Right lung (tissue), 5 donors: ENCODE measurements around the gene KCNH1. TPM values are rescaled to one million over a fixed set of nuclear protein-coding genes. Genes with fewer than 3 reads are reported as not detected.

Source experiments
- DNase-seq, 2 donors: peaks; one replicate each; pipeline ENCODE4 v3.0.0-alpha.2; 2013
- polyA plus RNA-seq, 5 donors: library from polyadenylated mRNA; unstranded; fragments of 120-200 nt; gene quantifications; one replicate each; pipeline versions ENCODE4 v1.2.1 to v1.2.3, GENCODE V29; 2013; ENCODE audit warnings: inconsistent platforms in 1 of 5, low replicate concordance in 1 of 5; ENCODE audit not compliant: insufficient read length in 5 of 5, insufficient read depth in 1 of 5

KCNH1 gene
- polyA plus RNA-seq, 5 donors = 0.07 to 0.59 (median 0.18) TPM

DNA sequence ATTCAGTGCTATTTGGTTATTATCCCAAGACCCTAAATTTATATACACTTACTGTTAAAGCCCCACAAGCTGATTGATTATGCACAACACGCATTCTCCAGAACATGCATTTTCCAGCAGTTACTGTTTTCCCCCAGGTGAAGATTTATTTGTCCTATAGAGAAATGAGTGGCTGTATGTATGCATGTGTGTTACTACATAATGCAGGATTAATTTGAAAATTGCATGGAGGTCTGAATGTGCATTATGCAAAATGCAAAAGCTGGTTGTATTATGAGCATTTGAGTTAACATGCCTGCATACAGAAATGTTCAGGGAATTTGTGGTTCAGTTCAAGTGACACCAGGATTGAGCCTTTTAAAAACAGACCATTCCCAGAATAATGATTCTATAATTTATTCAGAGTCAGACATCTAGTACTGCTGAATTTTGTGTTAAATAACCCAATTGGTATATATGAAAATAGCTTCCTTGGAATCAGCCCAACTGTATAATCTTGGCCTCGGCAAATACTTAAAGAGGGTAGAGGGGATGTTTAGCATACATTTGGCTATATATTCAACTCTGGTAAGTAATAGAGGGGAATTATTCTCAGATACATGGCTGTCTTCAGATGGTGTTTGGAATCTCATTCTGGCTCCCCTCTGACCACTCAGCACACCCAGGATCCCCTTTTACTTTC, 485.2 kb downstream of the KCNH1 start:
- no peak for DNase-seq

DNA sequence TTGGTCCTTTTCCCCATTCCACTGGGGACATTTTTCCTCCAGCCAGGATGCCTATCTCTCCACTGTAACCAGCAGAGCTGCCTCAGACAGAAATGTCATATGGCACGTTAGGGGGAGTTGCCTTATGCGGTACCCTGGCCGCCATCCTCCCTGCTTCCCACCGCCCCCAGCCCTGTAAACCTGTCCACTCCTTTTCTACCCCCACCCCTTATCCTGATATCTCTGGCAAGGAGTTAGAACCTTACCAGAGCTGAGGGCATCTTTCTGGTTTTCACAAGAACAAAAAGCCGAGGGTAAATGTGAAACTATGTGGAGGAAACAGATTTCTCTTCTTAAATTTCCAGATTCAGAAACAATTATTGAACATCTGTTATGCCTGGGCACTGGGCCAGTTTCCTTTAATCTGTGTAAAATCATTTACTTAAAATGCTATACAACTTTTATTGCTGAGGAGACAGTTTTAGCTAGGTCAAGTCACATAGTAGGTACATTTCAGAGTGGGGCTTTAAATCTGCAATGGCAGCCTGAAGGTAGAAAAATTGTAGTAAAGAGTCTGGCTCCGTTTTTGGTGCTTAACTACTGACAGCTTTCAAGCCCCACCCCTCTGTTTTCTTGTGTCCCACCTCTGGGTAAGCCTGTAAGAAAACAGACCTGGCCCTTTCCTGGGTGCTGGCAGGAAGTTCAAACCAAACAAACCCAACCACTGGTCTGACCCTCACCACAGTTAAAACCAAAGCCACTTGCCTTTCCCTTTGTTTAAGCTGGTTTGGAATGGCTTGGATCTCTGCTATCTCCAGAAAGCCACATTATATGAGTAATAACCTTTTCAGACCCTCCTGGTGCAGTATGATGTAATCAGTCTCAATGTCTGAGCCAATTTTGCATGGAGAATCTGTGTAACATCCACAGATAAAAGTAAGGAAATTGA, 486.3 kb downstream of the KCNH1 start:
- DNase-seq = no peak

DNA sequence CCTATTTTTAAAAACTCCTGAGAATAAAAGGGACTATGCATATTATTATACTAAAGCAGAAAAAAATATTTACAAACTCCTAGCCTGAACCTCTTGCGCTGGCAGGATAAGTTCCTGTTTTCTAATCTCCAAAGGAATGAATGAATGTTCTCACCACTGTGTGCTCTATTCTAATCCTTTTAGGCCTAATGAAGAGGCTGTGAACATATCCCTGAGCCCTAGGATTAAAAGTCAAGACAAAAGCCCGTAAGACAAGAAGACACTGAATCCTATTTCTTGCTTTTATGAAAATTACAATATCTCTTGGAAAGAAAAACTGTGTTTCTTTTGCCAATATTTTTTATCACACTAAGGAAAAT, 487.7 kb downstream of the KCNH1 start:
- no peak for DNase-seq

DNA sequence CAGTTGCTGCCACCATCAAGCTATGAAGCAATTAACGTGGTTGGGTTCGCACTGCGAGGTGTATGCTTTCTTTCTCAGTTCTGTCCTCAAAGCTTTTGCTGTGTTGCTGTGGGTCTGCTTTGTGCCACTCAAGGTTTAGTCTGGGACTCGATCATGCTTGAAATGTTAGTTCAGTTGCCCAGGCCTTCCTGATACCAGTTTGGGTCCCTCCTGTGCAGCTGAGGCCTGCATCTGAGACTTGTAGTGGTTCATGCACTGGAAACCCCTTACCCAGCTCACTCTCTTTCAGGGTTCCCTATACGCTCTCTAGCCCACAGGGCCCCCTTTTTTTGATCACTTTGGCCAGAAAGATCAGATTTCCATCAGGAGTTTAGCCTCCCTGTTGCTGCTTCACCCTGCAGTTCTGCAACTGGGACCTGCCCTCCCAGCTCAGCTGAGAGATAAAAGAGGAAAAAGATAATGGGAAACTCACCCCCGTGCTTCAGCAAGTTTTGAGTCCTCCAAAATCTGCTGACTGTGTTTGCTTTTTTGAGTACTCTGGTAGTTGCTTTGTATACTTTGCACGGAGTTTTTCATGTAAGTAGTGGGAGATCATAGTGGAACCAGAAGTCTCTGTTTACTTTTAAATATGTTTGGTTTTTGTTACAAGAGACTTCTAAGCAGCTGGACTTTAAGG, 488.2 kb downstream of the KCNH1 start:
- DNase-seq = no peak

DNA sequence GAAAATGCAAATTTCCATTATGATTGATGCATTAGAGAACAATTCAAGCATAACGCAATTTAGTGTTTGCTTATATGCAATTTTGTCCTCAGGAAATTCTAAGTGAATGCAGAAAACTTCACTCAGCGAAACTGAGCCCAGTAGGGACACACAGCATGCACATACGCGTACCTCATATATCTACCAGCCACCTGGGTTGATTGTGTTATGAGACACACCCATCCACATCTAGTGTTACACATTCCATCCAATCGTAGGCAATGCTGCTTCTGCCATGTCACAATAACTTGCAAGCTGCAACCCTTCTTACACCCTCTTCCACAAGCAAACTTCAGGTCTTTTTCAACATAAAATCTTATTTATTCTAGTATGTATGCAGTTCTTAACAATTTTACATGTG, 492.4 kb downstream of the KCNH1 start:
- DNase-seq = no peak

DNA sequence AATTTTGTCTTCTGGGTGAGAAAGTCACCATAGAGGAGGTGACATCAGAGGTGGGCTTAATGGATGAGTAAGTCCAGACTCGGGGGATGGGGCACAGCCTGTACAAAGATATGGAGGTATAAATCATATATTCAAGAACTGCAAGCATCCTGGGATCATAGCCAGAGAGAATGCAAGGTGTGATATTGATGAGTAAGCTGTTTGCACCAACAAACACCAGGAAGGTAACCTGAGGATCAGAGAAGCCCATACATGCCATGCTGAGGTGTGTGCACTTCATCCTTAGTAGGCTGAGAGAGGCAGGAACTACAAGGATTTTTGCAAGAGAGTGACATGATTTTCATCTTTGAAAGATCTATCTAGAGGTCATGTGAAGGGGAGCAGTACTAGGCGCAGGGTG, 498.8 kb downstream of the KCNH1 start:
- no peak for DNase-seq

DNA sequence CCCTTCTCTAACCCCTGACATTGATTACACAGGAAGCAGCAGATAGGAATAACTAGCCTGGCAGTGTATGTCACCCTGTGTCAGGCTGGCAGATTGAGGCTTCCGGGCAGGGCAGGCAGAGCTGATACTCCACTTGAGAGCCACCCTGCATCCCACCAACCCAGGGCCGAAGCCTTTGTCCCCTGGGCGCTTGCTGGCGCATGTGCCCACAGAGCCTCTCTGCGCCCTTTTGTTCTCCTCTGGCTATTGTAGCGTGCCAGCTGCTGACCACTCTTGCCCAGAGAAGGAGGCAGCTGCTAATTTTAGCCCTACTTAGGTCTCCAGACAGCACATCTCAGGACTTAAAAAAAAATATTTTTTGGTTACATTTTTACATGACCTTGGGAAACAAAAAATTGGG, 500.3 kb downstream of the KCNH1 start:
- no peak for DNase-seq

DNA sequence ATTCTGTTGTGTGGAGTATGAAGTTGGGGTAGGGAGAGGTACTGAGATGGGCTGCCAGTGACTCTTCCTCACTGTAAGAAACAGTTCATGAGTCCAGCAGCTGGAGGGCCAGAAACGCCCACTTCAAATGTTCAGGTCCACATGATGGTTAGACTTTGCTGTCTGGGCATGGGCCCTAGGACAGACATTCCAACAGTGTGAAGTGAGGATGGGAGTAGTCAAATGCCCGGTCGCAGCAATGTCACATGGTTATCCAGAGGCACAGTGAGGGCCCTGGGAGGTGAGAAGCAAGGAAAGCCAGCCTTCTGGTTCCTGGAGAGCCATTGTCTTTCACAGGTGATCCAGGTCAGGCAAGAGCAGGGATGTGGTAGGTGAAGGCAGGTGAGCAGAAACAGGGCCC, 500.8 kb downstream of the KCNH1 start:
- no peak for DNase-seq

DNA sequence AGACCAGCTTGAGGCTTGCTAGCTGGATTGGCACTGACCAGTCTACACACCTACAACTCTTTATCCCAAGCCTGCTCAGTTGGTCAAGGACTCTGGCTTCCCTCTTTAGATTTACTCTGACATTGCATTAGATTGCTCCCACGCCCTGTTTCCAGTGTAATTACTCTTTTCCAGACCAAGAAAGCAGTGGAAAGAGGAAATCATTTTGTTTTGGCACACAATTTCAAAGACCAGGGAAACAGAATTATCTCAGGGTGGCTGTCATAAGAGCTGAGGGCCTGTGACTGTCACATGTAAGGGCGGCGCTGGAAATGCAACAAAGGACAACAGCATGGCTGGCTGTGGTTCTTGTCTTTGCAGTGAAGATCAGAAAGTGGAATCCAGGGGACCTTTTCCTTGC, 502.5 kb downstream of the KCNH1 start:
- no peak for DNase-seq

DNA sequence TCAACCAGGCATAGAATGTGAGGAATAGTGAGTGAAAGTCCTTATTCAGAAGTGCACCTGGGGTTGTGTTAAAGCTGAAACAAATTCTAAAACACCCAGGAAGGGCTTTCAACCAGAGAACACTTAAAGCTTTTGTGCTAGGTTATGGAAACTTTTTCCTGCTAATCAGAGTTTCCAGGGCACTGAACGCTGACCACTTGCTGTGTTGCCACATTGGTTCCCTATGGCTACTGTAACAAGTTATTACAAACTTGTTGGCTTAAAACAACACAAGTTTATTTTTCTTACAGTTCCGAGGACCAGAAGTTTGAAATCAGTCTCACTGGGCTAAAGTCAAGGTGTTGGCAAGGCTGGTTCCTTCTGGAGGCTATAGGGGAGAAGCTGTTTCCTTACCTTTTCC, 504.7 kb downstream of the KCNH1 start:
- DNase-seq = no peak

DNA sequence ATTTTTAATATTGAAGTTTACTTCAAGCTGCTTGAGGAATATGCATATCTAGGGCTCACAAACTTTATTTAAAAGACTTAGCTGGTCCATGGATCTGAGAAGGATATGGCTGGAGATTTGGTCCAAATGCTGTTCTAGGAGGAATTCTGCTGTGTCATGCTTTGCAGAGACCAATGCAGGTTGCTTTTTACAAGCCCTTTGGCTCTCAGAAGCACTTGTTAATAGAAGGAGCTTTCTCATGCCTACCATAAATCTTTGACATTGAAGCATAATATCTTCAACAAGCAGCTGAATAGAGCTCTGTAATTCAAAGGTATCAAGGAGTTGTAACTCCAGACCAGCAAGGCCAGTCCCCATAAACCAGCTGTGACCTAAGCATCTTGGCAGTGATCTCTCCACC, 506.2 kb downstream of the KCNH1 start:
- DNase-seq = no peak

Other genes starting within 250 kb of the KCNH1 start
- gene RCOR3, start 125.2 kb upstream of the KCNH1 start, polyA plus RNA-seq = 100 to 1,000 TPM in 3 of 5 donors, 10 to 100 TPM in 2; 74.1 to 110 (median 104) TPM
- 10 to 100 TPM; 18.5 to 30.9 (median 26.5) TPM for gene TRAF5, start 192.7 kb upstream of the KCNH1 start, polyA plus RNA-seq